ENCODE measurements around the gene SMIM38. TPM values are rescaled to one million over a fixed set of nuclear protein-coding genes. Genes with fewer than 3 reads are reported as not detected.
A peak's percentile ranks its signal among the peaks of the same experiment; 100 is the strongest.

SMIM38 gene
- total and polyA plus RNA-seq, 10 donors: 0.02 to 2.0 (median 0.93) TPM

GRCh38 chr11:69160296-69161116 is 4.8 kb downstream of the SMIM38 start:
- TF ChIP-seq CTCF (IDR thresholded peaks at IDR 0.05 in 8 of 11, conservative IDR thresholded peaks at IDR 0.05 in 3 of 11) (no peak), POLR2A (IDR thresholded peaks at IDR 0.05) (no peak), POLR2AphosphoS5 (IDR thresholded peaks at IDR 0.05) (no peak)
- intact Hi-C loops (cut with DNase I; ENCODE audit: low total_unique reads): no loop called here
- Histone ChIP-seq H3K27me3 (replicated peaks in 1 of 7) (peaks cover 0 to 21% (median 4%) of the 10 kb centered on the region in 7 donors), H3K27ac (no peak overlapping the region), H3K4me3 (no peak overlapping the region), H3K9me3 (peaks cover 0 to 19% (median 4%) of the 10 kb centered on the region in 8 donors), H3K4me1 (peaks cover 0 to 25% (median 14%) of the 10 kb centered on the region in 6 donors), H3K36me3 (no peaks in the 10 kb centered on the region)
- WGBS, 5 donors: 91 to 95% (median 91%) methylated on average over 15 of the region's 15 CpGs
- peak; percentile 37 for DNase-seq

GRCh38 chr11:69161117-69161407 is 5.3 kb downstream of the SMIM38 start:
- peaks cover 0 to 16% (median 4%) of the 10 kb centered on the region in 7 donors for H3K27me3 ChIP-seq (replicated peaks in 1 of 7)
- intact Hi-C loops (cut with DNase I; ENCODE audit: low total_unique reads): no loop called here
- DNase-seq: peak; percentile 11
- H3K36me3 ChIP-seq: no peaks in the 10 kb centered on the region
- no peak for TF ChIP-seq POLR2AphosphoS5 (IDR thresholded peaks at IDR 0.05)
- TF ChIP-seq POLR2A (IDR thresholded peaks at IDR 0.05): no peak
- no peak for TF ChIP-seq CTCF (IDR thresholded peaks at IDR 0.05 in 8 of 11, conservative IDR thresholded peaks at IDR 0.05 in 3 of 11)
- H3K4me3 ChIP-seq: no peak overlapping the region
- H3K4me1 ChIP-seq: peaks cover 0 to 23% (median 9%) of the 10 kb centered on the region in 6 donors
- WGBS, 5 donors: 73 to 83% (median 80%) methylated on average over 5 of the region's 5 CpGs
- no peak overlapping the region for H3K27ac ChIP-seq
- peaks cover 0 to 19% (median 4%) of the 10 kb centered on the region in 8 donors for H3K9me3 ChIP-seq

- TF ChIP-seq CTCF (IDR thresholded peaks at IDR 0.05 in 8 of 11, conservative IDR thresholded peaks at IDR 0.05 in 3 of 11): no peak
- TF ChIP-seq POLR2AphosphoS5 (IDR thresholded peaks at IDR 0.05): no peak
- no peak for TF ChIP-seq POLR2A (IDR thresholded peaks at IDR 0.05)
- intact Hi-C loops (cut with DNase I; ENCODE audit: low total_unique reads): no loop called here
- Histone ChIP-seq H3K27me3 (replicated peaks in 1 of 7) (peaks cover 0 to 4% (median 0%) of the 10 kb centered on the region in 7 donors), H3K9me3 (peaks cover 0 to 19% (median 4%) of the 10 kb centered on the region in 8 donors), H3K4me1 (peaks cover 6 to 18% (median 13%) of the 10 kb centered on the region in 6 donors), H3K4me3 (no peak overlapping the region), H3K27ac (no peak overlapping the region), H3K36me3 (no peaks in the 10 kb centered on the region)
- DNase-seq: no peak
Observed at GRCh38 chr11:69162505-69162904, 6.8 kb downstream of the SMIM38 start.

GRCh38 chr11:69163842-69164241 is 8.1 kb downstream of the SMIM38 start:
- H3K27me3 ChIP-seq (replicated peaks in 1 of 7): no peaks in the 10 kb centered on the region
- TF ChIP-seq POLR2A (IDR thresholded peaks at IDR 0.05) (no peak), CTCF (IDR thresholded peaks at IDR 0.05 in 8 of 11, conservative IDR thresholded peaks at IDR 0.05 in 3 of 11) (no peak), POLR2AphosphoS5 (IDR thresholded peaks at IDR 0.05) (no peak)
- H3K36me3 ChIP-seq: no peaks in the 10 kb centered on the region
- DNase-seq: no peak
- peaks cover 0 to 19% (median 4%) of the 10 kb centered on the region in 8 donors for H3K9me3 ChIP-seq
- WGBS, 5 donors: 95 to 99% (median 98%) methylated on average over 1 of the region's 1 CpG
- intact Hi-C loops (cut with DNase I; ENCODE audit: low total_unique reads): no loop called here
- H3K27ac ChIP-seq: no peak overlapping the region
- peaks cover 6 to 15% (median 11%) of the 10 kb centered on the region in 6 donors for H3K4me1 ChIP-seq
- no peak overlapping the region for H3K4me3 ChIP-seq

Measured in spleen (tissue), 11 donors.